NCI-H128 (cell line): ENCODE measurements around the gene SLC24A4.

ENCODE experiments used
- DNase-seq: peaks from one replicate; lab custom pipeline; 2025; ENCODE audit not compliant: unreplicated experiment; lab: John Stamatoyannopoulos, UW

SLC24A4 gene

DNA sequence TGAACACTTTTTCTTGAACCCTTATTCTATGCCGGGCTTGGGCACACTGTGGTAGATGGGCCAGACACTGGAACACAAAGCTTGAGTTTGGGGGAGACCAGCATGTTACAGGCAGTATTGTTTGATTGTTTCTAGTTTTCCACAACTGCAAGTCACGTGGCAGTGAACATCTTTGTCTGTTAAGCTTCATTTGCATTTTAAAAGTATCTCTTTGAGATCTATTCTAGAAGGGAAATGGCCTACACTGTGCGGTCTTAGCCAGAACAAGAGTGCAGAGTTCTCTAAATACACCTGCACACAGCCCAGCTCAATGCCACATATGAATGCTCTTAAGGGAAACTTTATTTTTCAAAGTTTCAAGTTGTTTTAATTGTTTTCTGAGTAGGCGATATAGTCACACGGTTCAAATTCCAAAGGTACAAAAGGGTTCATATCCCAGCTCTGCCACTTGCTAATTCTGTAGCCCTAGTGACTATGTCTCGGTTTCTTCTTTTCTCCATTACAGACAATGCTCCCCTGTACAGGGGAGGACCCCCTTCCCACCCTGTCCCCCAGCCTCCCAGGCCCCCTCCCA, 215.5 kb downstream of the SLC24A4 start:
- DNase-seq = no peak

DNA sequence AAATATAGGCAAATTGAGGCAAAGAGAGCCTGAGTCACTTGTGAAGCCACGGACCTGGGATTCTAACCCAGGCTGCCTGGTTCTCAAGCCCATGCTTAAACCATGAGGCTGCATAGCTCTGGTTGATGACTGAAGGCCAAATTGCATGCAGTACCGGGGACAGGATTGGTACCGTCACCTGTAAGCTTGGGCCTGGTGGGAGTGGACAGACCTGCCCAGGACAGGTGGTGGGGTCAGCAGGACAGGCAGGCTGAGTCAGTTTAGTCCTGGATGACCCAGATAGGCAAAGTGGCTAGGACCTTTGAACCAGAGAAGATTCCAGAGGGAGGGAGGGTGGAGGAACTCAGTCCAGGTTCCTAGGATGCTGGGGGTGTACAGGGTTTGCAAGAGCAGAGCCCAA, 216.5 kb downstream of the SLC24A4 start:
- no peak for DNase-seq

DNA sequence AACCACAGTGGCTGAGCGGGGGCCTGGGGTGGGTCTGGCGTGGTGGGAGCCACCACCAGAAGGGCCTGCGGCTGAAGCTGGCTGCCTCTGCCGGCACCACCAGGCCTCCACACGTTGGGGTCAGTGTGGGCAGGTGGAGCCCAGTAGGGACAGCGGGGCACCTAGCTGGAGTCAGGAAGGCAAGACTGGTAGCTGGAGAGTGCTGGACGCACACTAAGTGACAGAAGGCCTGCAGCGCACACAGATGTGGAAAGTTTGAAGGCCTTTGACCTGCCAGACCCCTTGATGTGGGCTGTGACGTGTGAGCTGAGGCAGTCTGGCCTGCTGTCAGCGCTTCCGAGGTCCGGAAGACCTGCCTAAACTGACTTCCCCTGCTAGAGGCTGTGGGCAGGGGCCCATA, 216.9 kb downstream of the SLC24A4 start:
- no peak for DNase-seq

DNA sequence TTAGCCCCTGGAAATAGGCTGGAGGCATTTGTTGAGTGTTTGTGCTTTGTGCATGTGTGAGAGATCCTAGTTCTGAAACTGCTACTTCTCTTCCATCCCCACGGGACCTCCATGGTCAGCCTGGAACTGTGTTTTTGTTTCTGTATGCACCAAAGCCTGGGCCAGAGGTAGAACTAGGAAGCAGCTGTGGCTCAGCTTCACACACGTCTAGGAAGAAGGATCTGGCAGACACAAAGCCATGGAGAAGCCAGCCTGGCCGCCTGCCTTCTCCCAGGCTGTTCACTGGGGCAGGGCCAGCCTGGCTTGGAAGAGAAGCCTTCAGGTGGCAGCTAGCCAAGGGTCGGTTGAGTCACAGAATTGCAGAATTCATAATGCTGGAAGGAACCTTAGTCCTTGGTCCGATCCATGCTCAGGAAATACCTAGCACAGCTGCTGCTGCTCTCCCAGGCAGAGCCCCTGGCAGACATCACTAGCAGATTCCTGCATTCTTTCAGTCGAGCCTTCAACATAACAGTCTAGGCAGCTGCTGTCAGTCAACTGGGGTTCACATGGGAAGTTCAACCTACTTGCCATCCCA, 217.6 kb downstream of the SLC24A4 start:
- no peak for DNase-seq

DNA sequence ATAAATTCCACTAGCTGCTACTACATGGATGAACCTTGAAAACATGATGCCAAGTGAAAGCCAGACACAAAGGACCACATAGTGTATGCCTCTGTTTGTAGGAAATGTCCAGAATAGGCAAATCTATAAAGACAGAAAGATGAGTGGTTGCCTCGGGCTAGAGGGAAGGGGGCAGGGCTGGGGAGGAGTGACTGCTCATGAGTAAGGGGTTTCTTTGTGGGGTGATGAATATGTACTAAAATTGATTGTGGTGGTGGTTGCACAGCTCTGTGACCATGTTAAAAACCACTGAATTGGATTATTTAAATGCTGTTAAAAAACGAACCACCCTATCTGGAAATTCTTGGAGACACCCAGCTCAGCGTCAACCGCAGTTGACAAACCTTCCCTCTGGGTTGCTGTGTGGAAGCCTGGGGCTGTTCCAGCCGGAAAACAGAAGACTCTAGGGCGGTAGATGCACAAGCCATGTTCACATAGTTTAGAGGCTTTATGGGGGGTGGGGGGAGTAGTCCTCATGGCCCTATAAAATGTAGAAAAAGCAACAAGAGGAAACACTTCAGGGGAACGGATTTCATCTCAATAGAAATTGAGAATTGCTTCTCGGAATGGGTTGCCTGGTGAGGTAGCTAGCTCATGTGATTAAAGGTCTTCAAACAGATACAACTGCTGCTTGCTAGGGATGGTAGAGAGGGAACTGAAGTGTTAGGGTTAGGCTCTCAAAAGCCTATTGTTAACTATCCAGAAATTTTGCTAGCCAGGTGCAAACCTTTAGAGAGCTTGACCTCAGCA, 220.0 kb downstream of the SLC24A4 start:
- DNase-seq = no peak

DNA sequence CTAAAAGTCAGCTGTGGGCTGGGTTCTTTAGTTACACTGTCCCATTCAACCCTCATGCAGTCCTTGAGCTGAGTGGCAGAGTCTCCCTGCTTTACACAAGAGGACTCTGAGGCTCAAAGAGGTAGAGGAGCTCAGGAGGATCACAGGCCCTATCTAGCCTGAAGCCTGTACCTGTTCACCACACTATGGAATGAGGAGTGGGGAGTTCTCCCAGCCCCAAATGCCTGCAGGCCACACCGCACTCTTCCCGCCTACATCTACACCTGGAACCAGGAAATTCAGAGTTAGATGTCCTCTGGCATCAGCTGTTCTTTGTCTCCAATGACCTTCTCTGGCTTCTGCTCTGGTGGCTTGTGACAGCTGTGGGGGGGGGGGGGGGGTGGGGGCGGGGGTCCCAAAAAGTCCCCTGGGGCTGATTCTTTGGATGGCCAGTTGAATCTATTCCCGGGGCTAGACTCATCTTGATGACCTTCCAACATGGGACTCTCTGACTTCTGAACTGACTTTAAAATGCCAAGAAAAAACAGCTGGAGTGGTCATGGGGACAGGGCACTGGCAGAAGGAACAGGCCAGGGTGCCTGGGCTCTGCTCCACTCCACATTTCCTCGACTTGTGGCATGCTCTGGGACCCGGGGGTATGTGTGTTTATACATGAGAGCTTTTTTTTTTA, 221.2 kb downstream of the SLC24A4 start:
- no peak for DNase-seq

DNA sequence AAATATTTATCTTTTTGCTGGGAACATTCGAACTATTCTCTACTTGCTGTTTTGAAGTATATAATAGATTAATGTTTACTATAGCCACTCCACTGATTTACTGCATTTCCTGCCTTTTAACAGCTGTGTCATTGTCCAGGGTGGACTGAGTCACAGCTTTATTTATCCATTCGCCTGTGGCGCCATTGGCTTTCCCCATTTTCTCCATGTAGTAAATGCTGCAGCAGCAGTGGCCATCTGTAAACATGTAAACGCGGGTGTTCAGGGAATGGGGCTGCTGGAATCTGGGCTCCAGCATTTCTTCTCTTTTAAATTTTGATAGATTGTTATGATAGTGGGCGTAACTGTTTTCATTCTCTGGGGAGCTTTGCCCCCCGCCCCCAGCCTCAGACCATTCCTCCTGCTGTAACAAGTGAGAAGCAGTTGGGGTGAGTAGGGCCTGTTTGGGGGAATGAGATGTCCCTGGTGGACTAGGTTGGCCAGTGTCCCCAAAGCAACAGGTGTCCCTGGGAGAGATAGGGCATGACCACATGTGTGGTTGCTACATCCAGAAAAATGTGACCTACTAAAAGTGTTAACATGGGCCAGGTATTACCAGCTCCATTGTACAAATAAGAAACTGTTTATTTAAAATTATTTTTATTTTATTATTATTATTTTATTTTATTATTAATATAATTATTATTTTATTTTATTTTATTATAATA, 223.5 kb downstream of the SLC24A4 start:
- no peak for DNase-seq

DNA sequence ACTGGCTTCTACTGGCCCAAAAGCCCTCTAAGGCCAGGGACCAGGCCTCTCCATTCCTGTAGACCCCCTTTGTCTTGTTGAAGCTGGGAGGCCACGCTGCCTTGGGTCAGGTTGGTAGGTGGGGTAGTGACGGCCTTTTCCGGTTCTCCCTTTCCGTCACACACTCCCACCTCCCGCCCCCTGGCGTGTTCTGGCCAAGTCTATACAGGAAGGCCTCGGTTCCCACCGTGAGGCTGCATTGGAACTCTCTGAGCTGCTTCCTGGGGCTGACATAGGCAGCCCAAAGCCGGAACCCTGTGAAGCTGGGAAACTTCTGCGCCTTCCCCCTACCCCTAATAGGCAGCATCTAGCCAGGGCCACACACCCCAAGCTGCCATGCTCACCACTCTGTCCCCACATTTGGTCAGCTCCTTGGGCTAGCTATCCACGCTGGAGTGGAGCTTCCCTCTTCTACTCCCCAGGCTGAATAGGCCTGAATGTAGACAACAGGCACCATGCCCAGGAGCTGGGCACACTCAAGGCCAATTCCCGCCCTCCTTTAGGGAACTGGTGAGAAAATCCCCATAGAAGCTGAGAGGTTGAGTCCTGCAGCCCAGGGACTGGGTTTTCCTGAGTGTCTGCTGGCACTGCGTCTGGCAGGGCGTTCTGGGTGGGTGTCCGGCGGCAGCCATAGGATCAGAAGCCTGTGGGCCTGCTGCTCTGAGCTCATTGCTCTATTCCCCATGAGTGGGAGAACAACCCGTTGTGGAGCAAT, 226.3 kb downstream of the SLC24A4 start:
- no peak for DNase-seq

DNA sequence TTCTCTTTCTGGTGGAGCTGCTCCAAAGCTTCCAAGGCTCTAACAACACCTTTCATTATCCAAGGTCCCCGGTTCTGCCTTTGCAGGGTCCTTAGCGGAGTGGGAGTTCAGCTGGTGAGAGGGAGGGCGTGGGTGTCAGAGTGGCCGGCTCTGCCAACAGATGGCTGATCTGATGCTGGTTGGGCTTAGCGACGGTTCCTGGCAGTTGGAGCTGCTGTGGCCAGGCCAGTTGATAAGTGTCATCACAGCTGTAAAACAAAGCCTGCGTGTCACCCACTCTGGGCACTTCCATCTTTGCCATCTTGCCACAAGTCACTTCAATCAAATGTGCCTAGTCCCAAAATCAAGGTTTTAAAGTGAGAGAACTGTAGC, 226.9 kb downstream of the SLC24A4 start:
- DNase-seq = no peak
